ENCODE data around the gene HNRNPK. TPM values are rescaled to one million over a fixed set of nuclear protein-coding genes. Genes with fewer than 3 reads are reported as not detected.
A peak's percentile ranks its signal among the peaks of the same experiment; 100 is the strongest.

Gene HNRNPK
- total RNA-seq, 1 donor: 514 TPM

- Histone ChIP-seq H3K27ac (ENCODE audit: low read depth, low read length) (no peak overlapping the region), H2AFZ (ENCODE audit: low read length) (no peak overlapping the region), H4K20me1 (ENCODE audit: insufficient read depth, low read length) (peaks cover 66% of the 10 kb centered on the region), H3K9me3 (ENCODE audit: low read depth, low read length) (no peaks in the 10 kb centered on the region), H3K4me1 (ENCODE audit: insufficient read depth, low read length) (peaks cover 10% of the 10 kb centered on the region), H3K4me3 (ENCODE audit: insufficient read depth, low read length) (no peak overlapping the region), H3K79me2 (ENCODE audit: insufficient read depth, low read length) (peaks cover 58% of the 10 kb centered on the region), H3K27me3 (ENCODE audit: insufficient read depth, low read length) (no peaks in the 10 kb centered on the region), H3K4me2 (ENCODE audit: insufficient read depth, low read length) (no peak overlapping the region), H3K36me3 (ENCODE audit: insufficient read depth, low read length) (peaks cover 98% of the 10 kb centered on the region)
- peak; percentile 17 for DNase-seq (ENCODE audit: insufficient read length, low spot score, missing footprints)
- no peak for TF ChIP-seq CTCF (IDR thresholded peaks at IDR 0.05; ENCODE audit: extremely low read depth, low read depth, low read length)
Measured at GRCh38 chr9:83972286-83972685, 7.7 kb downstream of the HNRNPK start.

- Histone ChIP-seq H3K9me3 (ENCODE audit: low read depth, low read length) (no peaks in the 10 kb centered on the region), H3K27me3 (ENCODE audit: insufficient read depth, low read length) (no peaks in the 10 kb centered on the region), H2AFZ (ENCODE audit: low read length) (no peak overlapping the region), H3K4me1 (ENCODE audit: insufficient read depth, low read length) (peaks cover 6% of the 10 kb centered on the region), H3K4me3 (ENCODE audit: insufficient read depth, low read length) (no peak overlapping the region), H3K36me3 (ENCODE audit: insufficient read depth, low read length) (peaks cover 98% of the 10 kb centered on the region), H3K27ac (ENCODE audit: low read depth, low read length) (no peak overlapping the region), H3K4me2 (ENCODE audit: insufficient read depth, low read length) (no peak overlapping the region), H3K79me2 (ENCODE audit: insufficient read depth, low read length) (peaks cover 50% of the 10 kb centered on the region), H4K20me1 (ENCODE audit: insufficient read depth, low read length) (peaks cover 63% of the 10 kb centered on the region)
- TF ChIP-seq CTCF (IDR thresholded peaks at IDR 0.05; ENCODE audit: extremely low read depth, low read depth, low read length): no peak
- no peak for DNase-seq (ENCODE audit: insufficient read length, low spot score, missing footprints)
Measured at GRCh38 chr9:83971485-83971884, 8.5 kb downstream of the HNRNPK start.

- Histone ChIP-seq H4K20me1 (ENCODE audit: insufficient read depth, low read length) (peaks cover 53% of the 10 kb centered on the region), H3K27me3 (ENCODE audit: insufficient read depth, low read length) (no peaks in the 10 kb centered on the region), H3K9me3 (ENCODE audit: low read depth, low read length) (no peaks in the 10 kb centered on the region), H3K36me3 (ENCODE audit: insufficient read depth, low read length) (peaks cover 85% of the 10 kb centered on the region), H3K4me1 (ENCODE audit: insufficient read depth, low read length) (no peaks in the 10 kb centered on the region), H3K4me2 (ENCODE audit: insufficient read depth, low read length) (no peak overlapping the region), H3K4me3 (ENCODE audit: insufficient read depth, low read length) (no peak overlapping the region), H3K27ac (ENCODE audit: low read depth, low read length) (no peak overlapping the region), H2AFZ (ENCODE audit: low read length) (no peak overlapping the region), H3K79me2 (ENCODE audit: insufficient read depth, low read length) (peaks cover 32% of the 10 kb centered on the region)
- TF ChIP-seq CTCF (IDR thresholded peaks at IDR 0.05; ENCODE audit: extremely low read depth, low read depth, low read length): no peak
- DNase-seq (ENCODE audit: insufficient read length, low spot score, missing footprints): no peak
Measured at GRCh38 chr9:83969602-83970001, 10.4 kb downstream of the HNRNPK start.

- H3K4me1 ChIP-seq (ENCODE audit: insufficient read depth, low read length): peaks cover 4% of the 10 kb centered on the region
- H2AFZ ChIP-seq (ENCODE audit: low read length): no peak overlapping the region
- no peak overlapping the region for H3K4me3 ChIP-seq (ENCODE audit: insufficient read depth, low read length)
- H3K79me2 ChIP-seq (ENCODE audit: insufficient read depth, low read length): peaks cover 11% of the 10 kb centered on the region
- H3K27ac ChIP-seq (ENCODE audit: low read depth, low read length): no peak overlapping the region
- H3K36me3 ChIP-seq (ENCODE audit: insufficient read depth, low read length): peaks cover 60% of the 10 kb centered on the region
- TF ChIP-seq CTCF (IDR thresholded peaks at IDR 0.05; ENCODE audit: extremely low read depth, low read depth, low read length): no peak
- no peaks in the 10 kb centered on the region for H3K27me3 ChIP-seq (ENCODE audit: insufficient read depth, low read length)
- H3K9me3 ChIP-seq (ENCODE audit: low read depth, low read length): no peaks in the 10 kb centered on the region
- DNase-seq (ENCODE audit: insufficient read length, low spot score, missing footprints): no peak
- H3K4me2 ChIP-seq (ENCODE audit: insufficient read depth, low read length): no peak overlapping the region
- H4K20me1 ChIP-seq (ENCODE audit: insufficient read depth, low read length): peaks cover 33% of the 10 kb centered on the region
Measured at GRCh38 chr9:83967073-83967472, 12.9 kb downstream of the HNRNPK start.

Data from osteoblast (primary cell).